Ishikawa (cell line): Measurements from ENCODE around the gene PAK6.

Experiments used
- FOXM1 ChIP-seq: IDR thresholded peaks from 2 replicates; pipeline ENCODE4 v1.6.1; 2012; ENCODE audit warnings: low read depth, borderline replicate concordance
- TAF1 ChIP-seq: IDR thresholded peaks from 2 replicates; pipeline ENCODE4 v1.6.1; 2012; ENCODE audit warnings: low read depth, mild to moderate bottlenecking

The PAK6 gene

DNA sequence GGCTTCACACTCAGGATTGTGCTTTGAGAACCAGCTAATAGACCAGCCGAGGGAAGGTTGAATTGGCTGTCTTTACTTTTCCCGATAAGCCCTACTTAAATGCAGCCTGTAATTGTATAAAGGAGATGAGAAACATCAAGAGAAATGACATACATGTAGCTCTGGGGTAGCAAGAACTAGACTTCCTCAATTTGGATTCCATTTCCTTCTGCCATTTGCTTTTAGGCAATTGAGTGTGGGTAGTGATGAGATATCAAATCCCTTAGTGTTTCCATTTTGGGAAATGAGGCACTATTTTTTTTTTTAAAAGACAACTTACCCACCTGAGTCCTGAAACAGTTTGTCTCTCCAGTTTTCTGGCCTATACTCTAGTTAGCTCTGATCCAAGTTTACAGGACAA is 86.8 kb downstream of the PAK6 start:
- no peak for TF ChIP-seq FOXM1
- TF ChIP-seq TAF1: no peak
